IPS-20b (cell line): Measurements from ENCODE around the gene PKN1.
"Not testable (repeated sequence)": the region's sequence is repeated elsewhere in the genome, so short reads cannot be mapped to it uniquely, and the experiment has no call there.

Experiments
- H3K27ac ChIP-seq: one replicate; pipeline ENCODE4 v1.5.1; 2013; ENCODE audit warnings: low read length
- H3K27me3 ChIP-seq: 2 replicates; pipeline ENCODE4 v1.6.1; 2013; ENCODE audit warnings: mild to moderate bottlenecking, low read length, inconsistent platforms; ENCODE audit not compliant: insufficient read depth
- H3K36me3 ChIP-seq: 2 replicates; pipeline ENCODE4 v1.6.1; 2013; ENCODE audit warnings: low read depth, mild to moderate bottlenecking, inconsistent platforms, low read length, moderate library complexity; ENCODE audit not compliant: insufficient read depth
- H3K4me1 ChIP-seq: 2 replicates; pipeline ENCODE4 v1.6.1; 2013; ENCODE audit warnings: mild to moderate bottlenecking, control low read depth, inconsistent platforms, low read length, moderate library complexity; ENCODE audit not compliant: insufficient read depth
- H3K4me3 ChIP-seq: 2 replicates; pipeline ENCODE4 v1.5.1; 2013; ENCODE audit warnings: mild to moderate bottlenecking, low read length, inconsistent platforms
- H3K9ac ChIP-seq: 2 replicates; pipeline ENCODE4 v1.6.1; 2013; ENCODE audit warnings: low read depth, mild to moderate bottlenecking, inconsistent platforms, low read length, moderate library complexity
- H3K9me3 ChIP-seq: 2 replicates; pipeline ENCODE4 v1.6.1; 2013; ENCODE audit warnings: mild to moderate bottlenecking, low read depth, low read length, inconsistent platforms; ENCODE audit not compliant: insufficient read depth

The PKN1 gene

GRCh38 chr19:14437578-14438140, 4.6 kb downstream of the PKN1 start:
- H3K36me3 ChIP-seq: peaks cover 14% of the 10 kb centered on the region
- H3K27me3 ChIP-seq: 0 out of 2 replicates have a peak, but pooled peaks cover under 1% of the 10 kb centered on the region
- H3K9ac ChIP-seq: no peak overlapping the region
- no peak overlapping the region for H3K4me3 ChIP-seq
- H3K27ac ChIP-seq: no peak overlapping the region
- H3K4me1 ChIP-seq: peaks cover 4% of the 10 kb centered on the region; the same call in 1 of the 2 replicates
- no peaks in the 10 kb centered on the region for H3K9me3 ChIP-seq

DNA sequence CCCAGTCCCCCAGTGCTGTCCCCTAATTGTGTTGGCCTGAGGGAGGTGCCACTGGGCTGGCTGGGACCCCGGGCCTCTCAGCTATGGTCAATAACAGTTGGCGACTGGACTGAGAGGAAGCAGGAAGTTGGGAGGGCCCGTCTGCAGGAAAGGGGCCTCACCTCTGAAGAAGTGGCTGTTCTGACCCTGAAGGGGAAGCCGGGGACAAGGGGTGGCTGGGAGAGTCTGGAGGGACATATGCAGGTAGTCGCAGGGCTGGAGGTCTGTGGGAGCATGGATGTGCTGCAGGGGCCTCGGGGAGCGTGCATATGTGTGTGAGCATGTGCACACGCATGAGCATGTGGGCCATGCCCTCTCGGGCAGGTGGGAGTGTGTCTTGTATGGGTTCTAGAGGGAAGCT, 5.9 kb downstream of the PKN1 start:
- H3K9me3 ChIP-seq: no peaks in the 10 kb centered on the region
- no peak overlapping the region for H3K27ac ChIP-seq
- H3K36me3 ChIP-seq: peaks cover 26% of the 10 kb centered on the region
- H3K27me3 ChIP-seq: no peaks in the 10 kb centered on the region
- peaks cover 2% of the 10 kb centered on the region; the same call in 1 of the 2 replicates for H3K4me1 ChIP-seq
- H3K9ac ChIP-seq: no peak overlapping the region
- H3K4me3 ChIP-seq: no peak overlapping the region

GRCh38 chr19:14440049-14440448, 6.9 kb downstream of the PKN1 start:
- H3K4me3 ChIP-seq: no peak overlapping the region
- H3K27me3 ChIP-seq: no peaks in the 10 kb centered on the region
- H3K9me3 ChIP-seq: no peaks in the 10 kb centered on the region
- H3K27ac ChIP-seq: no peak overlapping the region
- no peak overlapping the region for H3K9ac ChIP-seq
- no peaks in the 10 kb centered on the region for H3K4me1 ChIP-seq
- H3K36me3 ChIP-seq: peaks cover 35% of the 10 kb centered on the region

DNA sequence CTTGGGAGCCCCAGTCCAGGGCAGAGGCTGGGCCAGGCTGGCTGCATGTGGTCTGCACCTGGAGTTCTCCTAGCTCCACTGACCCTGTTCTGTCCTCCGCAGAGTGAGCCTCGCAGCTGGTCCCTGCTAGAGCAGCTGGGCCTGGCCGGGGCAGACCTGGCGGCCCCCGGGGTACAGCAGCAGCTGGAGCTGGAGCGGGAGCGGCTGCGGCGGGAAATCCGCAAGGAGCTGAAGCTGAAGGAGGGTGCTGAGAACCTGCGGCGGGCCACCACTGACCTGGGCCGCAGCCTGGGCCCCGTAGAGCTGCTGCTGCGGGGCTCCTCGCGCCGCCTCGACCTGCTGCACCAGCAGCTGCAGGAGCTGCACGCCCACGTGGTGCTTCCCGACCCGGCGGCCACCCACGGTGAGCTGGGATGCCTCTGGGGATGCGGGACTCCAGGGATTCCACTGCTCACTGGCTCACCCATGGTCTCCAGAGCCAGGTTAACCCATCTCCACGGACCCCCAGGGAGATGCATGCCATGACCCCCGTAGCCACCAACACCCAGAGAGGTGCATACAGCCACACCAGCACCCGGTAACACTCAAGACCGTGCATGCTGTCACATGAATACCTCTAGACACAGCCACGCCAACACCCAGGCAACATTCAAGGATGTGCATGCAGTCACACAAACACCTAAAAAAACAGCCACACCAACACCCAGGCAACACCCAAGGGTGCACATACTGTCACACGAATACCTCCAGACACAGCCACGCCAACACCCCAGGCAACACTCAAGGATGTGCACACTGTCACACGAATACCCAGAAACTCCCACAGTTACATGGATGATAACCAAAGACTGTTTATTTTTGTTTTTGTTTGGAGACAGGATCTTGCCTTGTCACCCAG, 8.2 kb downstream of the PKN1 start:
- H3K9me3 ChIP-seq: no peaks in the 10 kb centered on the region

DNA sequence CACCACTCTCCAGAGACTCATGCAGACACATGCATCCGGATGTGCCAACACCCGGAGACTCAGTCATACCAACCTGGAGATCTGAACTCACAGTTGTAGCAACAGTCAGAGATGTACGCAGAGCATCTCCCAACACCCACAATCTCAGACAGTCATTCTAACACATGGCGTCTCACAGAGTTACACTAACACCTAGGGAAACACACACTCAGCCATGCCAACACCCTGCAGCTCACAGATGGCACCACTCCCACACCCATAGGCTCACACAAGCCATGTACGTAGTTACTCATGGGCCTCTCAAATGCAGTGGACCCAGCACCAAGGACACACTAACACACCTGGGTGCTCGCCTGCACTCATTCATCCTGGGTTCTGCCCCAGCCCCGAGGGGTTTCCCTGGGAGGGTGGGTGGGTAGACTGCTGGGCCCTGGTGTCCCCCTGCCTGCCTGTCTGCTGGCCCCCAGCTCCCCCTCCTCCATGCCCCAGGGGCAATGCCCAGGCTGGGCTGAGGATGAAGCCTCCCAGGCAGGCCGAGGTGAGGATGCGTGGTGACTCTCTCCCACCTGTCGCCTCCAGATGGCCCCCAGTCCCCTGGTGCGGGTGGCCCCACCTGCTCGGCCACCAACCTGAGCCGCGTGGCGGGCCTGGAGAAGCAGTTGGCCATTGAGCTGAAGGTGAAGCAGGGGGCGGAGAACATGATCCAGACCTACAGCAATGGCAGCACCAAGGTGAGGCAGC, 10.0 kb downstream of the PKN1 start:
- no peaks in the 10 kb centered on the region for H3K9me3 ChIP-seq
- H3K4me1 ChIP-seq: no peaks in the 10 kb centered on the region
- H3K36me3 ChIP-seq: peaks cover 57% of the 10 kb centered on the region
- no peaks in the 10 kb centered on the region for H3K27me3 ChIP-seq
- no peak overlapping the region for H3K27ac ChIP-seq
- no peak overlapping the region for H3K4me3 ChIP-seq
- H3K9ac ChIP-seq: no peak overlapping the region

More for the DNA sequence above, 8.2 kb downstream of the PKN1 start:
- Histone ChIP-seq H3K4me3 (no peak overlapping the region), H3K27me3 (no peaks in the 10 kb centered on the region), H3K27ac (no peak overlapping the region), H3K9ac (no peak overlapping the region), H3K4me1 (no peaks in the 10 kb centered on the region), H3K36me3 (peaks cover 43% of the 10 kb centered on the region)

- Histone ChIP-seq H3K4me1 (no peaks in the 10 kb centered on the region), H3K36me3 (peaks cover 64% of the 10 kb centered on the region), H3K4me3 (no peak overlapping the region), H3K9me3 (no peaks in the 10 kb centered on the region), H3K27ac (no peak overlapping the region), H3K27me3 (no peaks in the 10 kb centered on the region), H3K9ac (no peak overlapping the region)
Measured at GRCh38 chr19:14443632-14444216, 10.6 kb downstream of the PKN1 start.

- Histone ChIP-seq H3K4me3 (no peak overlapping the region), H3K9me3 (no peaks in the 10 kb centered on the region), H3K9ac (no peak overlapping the region), H3K27ac (no peak overlapping the region), H3K4me1 (no peaks in the 10 kb centered on the region), H3K27me3 (no peaks in the 10 kb centered on the region), H3K36me3 (peaks cover 82% of the 10 kb centered on the region)
Measured at GRCh38 chr19:14446336-14447036, 13.4 kb downstream of the PKN1 start.

DNA sequence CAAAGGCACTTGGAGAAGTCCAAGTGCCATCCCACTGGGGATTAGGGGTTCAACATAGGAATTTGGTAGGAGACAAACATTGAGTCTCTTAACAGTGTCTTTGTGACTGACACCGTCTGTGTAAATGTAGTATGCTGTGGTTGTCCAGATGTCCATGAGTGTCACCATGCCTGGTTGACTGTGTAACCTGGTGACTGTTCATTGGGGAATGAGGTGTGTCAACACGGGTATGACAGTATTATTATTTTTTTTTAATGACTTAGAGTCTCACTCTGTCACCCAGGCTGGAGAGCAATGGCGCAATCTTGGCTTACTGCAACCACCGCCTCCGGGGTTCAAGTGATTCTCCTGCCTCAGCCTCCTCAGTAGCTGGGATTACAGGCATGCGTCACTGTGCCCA, 16.2 kb downstream of the PKN1 start:
- Histone ChIP-seq H3K27ac (no peak overlapping the region), H3K9me3 (no peaks in the 10 kb centered on the region), H3K27me3 (no peaks in the 10 kb centered on the region), H3K9ac (no peak overlapping the region), H3K4me3 (no peak overlapping the region), H3K36me3 (peaks cover 65% of the 10 kb centered on the region), H3K4me1 (no peaks in the 10 kb centered on the region)

DNA sequence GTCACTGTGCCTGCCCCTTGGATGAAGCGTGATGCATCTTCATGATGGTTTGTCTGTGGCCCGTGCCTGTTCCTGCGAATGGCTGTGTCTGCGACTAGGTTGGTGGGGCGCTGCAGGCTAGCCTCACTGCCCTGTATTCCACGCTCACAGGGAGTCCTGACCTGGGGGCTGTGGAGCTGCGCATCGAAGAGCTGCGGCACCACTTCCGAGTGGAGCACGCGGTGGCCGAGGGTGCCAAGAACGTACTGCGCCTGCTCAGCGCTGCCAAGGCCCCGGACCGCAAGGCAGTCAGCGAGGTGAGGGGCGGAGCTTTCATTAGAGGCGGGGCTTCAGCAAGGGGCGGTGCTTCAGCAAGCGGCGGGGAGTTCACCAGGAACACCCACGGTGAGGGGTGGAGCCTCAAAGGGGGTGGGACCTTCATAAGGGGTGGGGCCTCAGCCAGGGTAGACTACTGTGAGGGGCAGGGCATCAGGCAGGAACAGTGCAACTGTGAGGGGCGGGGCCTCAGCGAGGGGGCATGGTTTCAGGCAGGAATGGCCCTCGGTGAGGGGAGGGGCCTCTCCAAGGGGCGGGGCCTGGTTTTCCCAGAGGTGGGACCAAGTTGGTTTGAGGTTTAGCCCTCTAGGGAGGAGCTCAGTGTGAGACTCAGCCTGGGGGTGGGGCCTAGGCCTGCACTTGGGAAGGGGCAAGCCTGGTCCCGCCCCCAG, 17.2 kb downstream of the PKN1 start:
- H3K4me3 ChIP-seq: no peak overlapping the region
- H3K9ac ChIP-seq: no peak overlapping the region
- peaks cover 66% of the 10 kb centered on the region for H3K36me3 ChIP-seq
- no peak overlapping the region for H3K27ac ChIP-seq
- H3K9me3 ChIP-seq: no peaks in the 10 kb centered on the region
- no peaks in the 10 kb centered on the region for H3K27me3 ChIP-seq
- no peaks in the 10 kb centered on the region for H3K4me1 ChIP-seq

GRCh38 chr19:14450876-14451275, 17.8 kb downstream of the PKN1 start:
- Histone ChIP-seq H3K9me3 (no peaks in the 10 kb centered on the region), H3K27me3 (no peaks in the 10 kb centered on the region), H3K27ac (no peak overlapping the region), H3K36me3 (peaks cover 63% of the 10 kb centered on the region), H3K9ac (no peak overlapping the region), H3K4me1 (no peaks in the 10 kb centered on the region), H3K4me3 (no peak overlapping the region)

DNA sequence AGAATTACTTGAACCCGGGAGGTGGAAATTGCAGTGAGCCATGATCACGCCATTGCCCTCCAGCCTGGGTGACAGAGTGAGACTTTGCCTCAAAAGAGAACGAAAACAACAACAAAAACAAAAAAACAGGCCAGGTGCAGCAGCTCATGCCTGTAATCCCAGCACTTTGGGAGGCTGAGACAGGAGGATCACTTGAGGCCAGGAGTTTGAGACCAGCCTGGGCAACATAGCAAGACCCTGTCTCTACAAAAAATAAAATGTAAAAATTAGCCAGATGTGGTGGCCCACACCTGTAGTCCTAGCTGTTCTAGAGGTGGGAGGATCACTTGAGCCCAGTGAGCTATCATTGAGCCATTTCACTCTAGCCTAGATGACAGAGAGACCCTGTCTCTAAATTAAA, 19.2 kb downstream of the PKN1 start:
- not testable (repeated sequence) for H3K9me3 ChIP-seq, H3K27ac ChIP-seq, H3K27me3 ChIP-seq, H3K9ac ChIP-seq, H3K4me3 ChIP-seq, H3K4me1 ChIP-seq
- peaks cover 49% of the 10 kb centered on the region for H3K36me3 ChIP-seq
